LNCAP (cell line): Measurements from ENCODE around the gene CRP.

Experiments used
- CTCF ChIP-seq: fragments of 450-650 bp; IDR thresholded peaks from 2 replicates; pipeline ENCODE4 v1.5.1; 2017; ENCODE audit warnings: mild to moderate bottlenecking

Gene CRP

GRCh38 chr1:159699653-159700052 is 14.7 kb downstream of the CRP start:
- no peak for TF ChIP-seq CTCF

- no peak for TF ChIP-seq CTCF
These were observed 15.1 kb downstream of the CRP start for GRCh38 chr1:159699246-159699645.

DNA sequence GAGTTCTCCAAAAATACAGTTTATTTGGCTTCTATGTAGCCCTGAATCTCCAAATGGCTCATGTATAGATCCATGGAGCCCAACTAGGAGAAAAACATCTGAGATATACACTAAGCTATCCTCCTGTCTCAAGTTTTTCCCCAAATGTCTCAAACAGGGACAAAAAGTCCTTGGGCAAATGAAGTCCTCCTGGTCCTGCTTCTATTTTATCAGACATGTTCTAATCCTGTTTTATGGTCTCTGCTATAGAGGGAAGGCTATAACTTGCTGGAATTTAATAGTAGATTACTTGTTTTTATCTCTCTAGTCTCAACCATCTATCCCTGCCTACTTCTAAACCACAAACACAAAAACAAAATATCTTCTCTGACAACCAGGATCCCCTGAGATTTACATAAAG is 26.9 kb downstream of the CRP start:
- no peak for TF ChIP-seq CTCF

DNA sequence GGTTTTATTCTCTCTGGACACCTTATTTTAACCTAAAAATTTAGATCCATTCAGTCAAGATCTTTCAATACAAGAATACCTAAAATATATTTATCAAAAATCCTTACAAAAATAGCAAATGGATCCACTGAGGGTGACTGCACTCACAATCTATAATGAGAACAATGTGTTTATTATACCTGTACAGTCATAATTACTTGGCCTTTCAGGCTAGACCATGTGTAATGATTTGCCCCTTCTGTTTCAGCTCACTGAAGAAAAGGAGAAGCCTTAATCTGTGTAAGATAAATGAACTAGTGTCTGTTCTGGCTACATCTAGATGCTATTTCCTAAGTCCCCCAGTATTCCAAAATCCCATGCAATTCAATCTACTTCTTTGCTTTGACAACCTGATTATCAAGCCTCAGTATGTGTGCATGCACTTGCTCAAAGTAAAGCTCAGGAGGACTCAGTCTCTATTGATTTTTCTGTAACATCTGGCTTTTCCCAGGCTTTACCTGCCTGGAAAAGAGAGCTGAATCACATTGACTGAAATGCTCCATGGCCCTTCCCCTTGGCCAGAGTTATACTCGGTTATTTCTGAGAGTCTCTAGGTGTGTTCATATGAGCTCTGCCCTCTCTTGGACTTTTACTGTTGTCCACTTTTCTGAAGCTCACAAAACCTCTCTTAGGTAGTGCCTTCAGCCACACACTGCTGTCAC is 27.6 kb downstream of the CRP start:
- TF ChIP-seq CTCF = no peak

DNA sequence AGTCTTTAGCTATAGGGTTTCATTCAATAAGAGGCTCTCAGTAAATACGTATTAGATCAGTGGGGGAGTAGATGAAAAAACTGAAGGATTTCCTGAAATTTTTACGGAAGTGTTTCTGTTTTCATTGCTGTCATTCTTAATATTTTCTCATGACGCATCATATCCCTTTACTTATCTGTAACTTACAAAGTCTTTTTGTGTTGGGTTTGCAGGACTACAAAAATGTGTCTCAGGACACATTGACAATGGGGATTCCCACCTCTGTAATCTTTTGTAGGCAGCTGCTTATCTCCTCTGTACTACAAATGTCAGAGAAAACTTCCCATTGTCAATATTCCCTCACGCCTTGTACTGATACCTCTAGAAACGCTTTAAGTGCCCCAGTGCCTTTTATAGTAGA is 35.5 kb downstream of the CRP start:
- TF ChIP-seq CTCF = no peak

DNA sequence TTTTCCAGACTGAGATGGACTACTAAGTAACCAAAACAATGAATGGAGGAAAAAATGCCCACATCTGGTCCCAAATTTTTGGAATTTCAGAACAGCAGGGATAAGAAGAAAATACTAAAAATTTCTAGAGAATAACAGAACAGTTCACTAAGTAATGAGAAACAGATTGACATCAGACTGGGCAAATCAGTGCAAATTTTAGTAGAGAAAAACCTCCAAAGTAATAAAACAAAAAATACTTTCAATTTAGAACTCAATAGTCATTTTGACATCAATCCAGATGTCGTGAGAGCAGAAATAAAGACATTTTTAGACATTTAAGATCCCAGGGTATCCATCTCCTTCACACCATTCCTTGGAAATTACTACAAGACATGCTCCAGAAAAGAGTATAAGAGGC is 39.3 kb downstream of the CRP start:
- TF ChIP-seq CTCF = no peak

- no peak for TF ChIP-seq CTCF
These were observed 45.1 kb downstream of the CRP start for GRCh38 chr1:159669338-159669737.

GRCh38 chr1:159668739-159669138 is 45.6 kb downstream of the CRP start:
- TF ChIP-seq CTCF = no peak
